ENCODE measurements around the gene FAM217A.

FAM217A gene

GRCh38 chr6:4067673-4068072, 11.3 kb downstream of the FAM217A start:
- no peak for TF ChIP-seq CTCF (IDR thresholded peaks at IDR 0.05; ENCODE audit: extremely low read depth, insufficient read depth, missing control alignments)
- DNase-seq (ENCODE audit: low spot score): no peak
- in situ Hi-C loops (cut with MboI; ENCODE audit: low pct_unique_long_range_greater_than_20kb, low sequenced_read_pairs, unreplicated experiment): no loop called here

- in situ Hi-C loops (cut with MboI; ENCODE audit: low pct_unique_long_range_greater_than_20kb, low sequenced_read_pairs, unreplicated experiment): no loop called here
- no peak for DNase-seq (ENCODE audit: low spot score)
- TF ChIP-seq CTCF (IDR thresholded peaks at IDR 0.05; ENCODE audit: extremely low read depth, insufficient read depth, missing control alignments): no peak
Observed at GRCh38 chr6:4066029-4066755, 12.7 kb downstream of the FAM217A start.

- in situ Hi-C loops (cut with MboI; ENCODE audit: low pct_unique_long_range_greater_than_20kb, low sequenced_read_pairs, unreplicated experiment): no loop called here
- no peak for TF ChIP-seq CTCF (IDR thresholded peaks at IDR 0.05; ENCODE audit: extremely low read depth, insufficient read depth, missing control alignments)
- DNase-seq (ENCODE audit: low spot score): no peak
Observed at GRCh38 chr6:4059115-4059777, 19.7 kb downstream of the FAM217A start.

- DNase-seq (ENCODE audit: low spot score): no peak
- no peak for TF ChIP-seq CTCF (IDR thresholded peaks at IDR 0.05; ENCODE audit: extremely low read depth, insufficient read depth, missing control alignments)
- in situ Hi-C loops (cut with MboI; ENCODE audit: low pct_unique_long_range_greater_than_20kb, low sequenced_read_pairs, unreplicated experiment): no loop called here
Observed at GRCh38 chr6:4057036-4057435, 21.9 kb downstream of the FAM217A start.

GRCh38 chr6:4055420-4056041, 23.4 kb downstream of the FAM217A start:
- in situ Hi-C loops (cut with MboI; ENCODE audit: low pct_unique_long_range_greater_than_20kb, low sequenced_read_pairs, unreplicated experiment): no loop called here
- TF ChIP-seq CTCF (IDR thresholded peaks at IDR 0.05; ENCODE audit: extremely low read depth, insufficient read depth, missing control alignments): peak; percentile 29
- no peak for DNase-seq (ENCODE audit: low spot score)

- DNase-seq (ENCODE audit: low spot score): no peak
- no peak for TF ChIP-seq CTCF (IDR thresholded peaks at IDR 0.05; ENCODE audit: extremely low read depth, insufficient read depth, missing control alignments)
- in situ Hi-C loops (cut with MboI; ENCODE audit: low pct_unique_long_range_greater_than_20kb, low sequenced_read_pairs, unreplicated experiment): no loop called here
Observed at GRCh38 chr6:4049246-4049645, 29.7 kb downstream of the FAM217A start.

Measured in GM13977 (cell line).